ENCODE results near the gene BBC3. TPM values are rescaled to one million over a fixed set of nuclear protein-coding genes. Genes with fewer than 3 reads are reported as not detected.

The BBC3 gene
- total RNA-seq, 2 donors from 2014 or later, result 1.3 to 11.4 TPM

DNA sequence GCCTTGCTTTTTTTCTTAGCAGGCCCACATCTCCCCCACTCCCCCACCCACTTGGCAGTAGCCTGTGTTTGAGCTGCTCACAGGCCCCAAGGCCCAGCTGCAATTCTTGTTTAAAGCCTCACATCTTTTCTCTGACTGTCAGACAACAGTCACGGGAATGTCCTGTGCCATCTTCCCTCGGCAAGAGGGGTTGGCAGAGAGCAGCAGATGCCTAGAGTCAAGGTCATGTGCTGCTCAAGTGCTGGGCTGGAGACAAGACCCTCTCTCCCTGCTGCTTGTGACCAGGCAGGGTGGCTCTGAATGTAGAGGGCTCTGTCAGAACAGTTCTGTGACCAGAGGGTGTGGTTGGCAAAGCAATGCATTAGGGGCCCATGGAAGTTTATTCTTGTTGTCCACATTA lies 47.4 kb downstream of the BBC3 start:
- TF ChIP-seq, protein P1, sequence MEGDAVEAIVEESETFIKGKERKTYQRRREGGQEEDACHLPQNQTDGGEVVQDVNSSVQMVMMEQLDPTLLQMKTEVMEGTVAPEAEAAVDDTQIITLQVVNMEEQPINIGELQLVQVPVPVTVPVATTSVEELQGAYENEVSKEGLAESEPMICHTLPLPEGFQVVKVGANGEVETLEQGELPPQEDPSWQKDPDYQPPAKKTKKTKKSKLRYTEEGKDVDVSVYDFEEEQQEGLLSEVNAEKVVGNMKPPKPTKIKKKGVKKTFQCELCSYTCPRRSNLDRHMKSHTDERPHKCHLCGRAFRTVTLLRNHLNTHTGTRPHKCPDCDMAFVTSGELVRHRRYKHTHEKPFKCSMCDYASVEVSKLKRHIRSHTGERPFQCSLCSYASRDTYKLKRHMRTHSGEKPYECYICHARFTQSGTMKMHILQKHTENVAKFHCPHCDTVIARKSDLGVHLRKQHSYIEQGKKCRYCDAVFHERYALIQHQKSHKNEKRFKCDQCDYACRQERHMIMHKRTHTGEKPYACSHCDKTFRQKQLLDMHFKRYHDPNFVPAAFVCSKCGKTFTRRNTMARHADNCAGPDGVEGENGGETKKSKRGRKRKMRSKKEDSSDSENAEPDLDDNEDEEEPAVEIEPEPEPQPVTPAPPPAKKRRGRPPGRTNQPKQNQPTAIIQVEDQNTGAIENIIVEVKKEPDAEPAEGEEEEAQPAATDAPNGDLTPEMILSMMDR (IDR thresholded peaks at IDR 0.05), result no peak
- TF ChIP-seq POLR2A (IDR thresholded peaks at IDR 0.05), result no peak
- peaks cover 2% of the 10 kb centered on the region for H3K4me1 ChIP-seq
- H3K27me3 ChIP-seq, result no peaks in the 10 kb centered on the region
- WGBS, 2 donors, result 52 to 53% methylated on average over 2 of the region's 2 CpGs
- intact Hi-C loops (cut with DNase I), result no loop called here
- no peak overlapping the region for H3K4me3 ChIP-seq
- no peak overlapping the region for H3K27ac ChIP-seq
- no peaks in the 10 kb centered on the region for H3K36me3 ChIP-seq (replicated peaks in 1 of 2; ENCODE audit: insufficient read depth in 1 of 2, low read depth in 2 of 2)
- H3K9me3 ChIP-seq, result no peaks in the 10 kb centered on the region
- DNase-seq (no peak), ATAC-seq (no peak)

DNA sequence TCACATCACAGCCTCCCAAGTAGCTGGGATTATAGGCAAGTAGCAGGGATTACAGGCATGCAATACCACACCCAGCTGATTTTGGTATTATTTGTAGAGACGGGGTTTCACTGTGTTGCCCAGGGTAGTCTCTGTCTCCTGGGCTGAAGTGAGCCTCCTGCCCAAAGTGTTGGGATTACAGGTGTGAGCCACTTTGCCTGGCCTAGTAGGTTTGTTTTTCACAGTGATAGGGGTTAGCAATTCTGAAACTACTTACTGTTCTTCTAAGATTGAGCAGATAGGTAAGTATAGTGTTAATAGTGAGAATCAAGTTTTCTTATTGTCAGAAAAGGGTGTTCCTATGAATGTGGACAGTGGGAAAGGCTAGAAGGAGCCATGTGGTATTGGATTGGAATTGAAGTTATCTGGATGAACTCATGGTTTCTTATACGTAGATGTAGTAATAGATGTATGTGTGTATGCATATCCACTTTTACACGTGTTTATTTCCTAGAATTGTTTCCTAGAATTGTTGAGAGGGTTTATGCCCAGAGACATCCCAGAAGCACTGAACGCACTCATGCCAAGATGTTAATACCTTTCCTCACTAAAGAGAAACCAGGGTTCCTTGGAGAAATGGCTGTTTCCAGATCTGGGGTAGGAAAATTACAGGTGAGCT lies 51.2 kb downstream of the BBC3 start:
- Histone ChIP-seq H3K36me3 (replicated peaks in 1 of 2; ENCODE audit: insufficient read depth in 1 of 2, low read depth in 2 of 2) (no peaks in the 10 kb centered on the region), H3K27me3 (no peaks in the 10 kb centered on the region), H3K9me3 (no peaks in the 10 kb centered on the region), H3K27ac (no peak overlapping the region), H3K4me3 (no peak overlapping the region), H3K4me1 (no peaks in the 10 kb centered on the region)
- intact Hi-C loops (cut with DNase I), result no loop called here
- TF ChIP-seq POLR2A (IDR thresholded peaks at IDR 0.05), result no peak
- 78 to 87% methylated on average over 4 of the region's 4 CpGs for WGBS, 2 donors
- ATAC-seq (no peak), DNase-seq (no peak)

DNA sequence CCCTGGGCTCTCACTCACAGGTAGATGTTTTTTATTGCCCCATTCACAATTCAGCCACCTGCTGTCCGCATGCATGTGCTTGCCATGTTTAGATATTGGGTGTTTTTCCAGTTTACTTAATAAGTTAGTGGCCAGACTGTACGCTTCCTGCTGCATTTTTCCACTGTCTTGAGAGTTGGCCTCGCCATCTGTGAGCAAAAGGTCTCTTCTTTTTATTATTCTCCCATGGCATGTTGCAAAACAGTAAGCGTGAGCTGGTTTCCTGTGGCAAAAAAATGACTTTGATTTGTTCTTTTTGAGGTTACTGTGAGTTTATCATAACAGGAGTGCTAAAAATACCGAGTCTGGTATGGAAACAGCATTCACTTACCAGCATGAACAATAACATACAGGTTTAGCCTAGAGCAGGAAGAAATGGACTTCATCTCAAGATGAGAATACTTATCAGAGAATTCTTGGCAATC lies 54.3 kb downstream of the BBC3 start:
- no peak overlapping the region for H3K4me3 ChIP-seq
- DNase-seq (no peak), ATAC-seq (no peak)
- 59 to 73% methylated on average over 5 of the region's 5 CpGs for WGBS, 2 donors
- H3K9me3 ChIP-seq, result no peaks in the 10 kb centered on the region
- no peak overlapping the region for H3K27ac ChIP-seq
- peaks cover 0 to 3% of the 10 kb centered on the region in 2 donors for H3K36me3 ChIP-seq (replicated peaks in 1 of 2; ENCODE audit: insufficient read depth in 1 of 2, low read depth in 2 of 2)
- no peaks in the 10 kb centered on the region for H3K27me3 ChIP-seq
- intact Hi-C loops (cut with DNase I), result no loop called here
- H3K4me1 ChIP-seq, result no peaks in the 10 kb centered on the region
- TF ChIP-seq POLR2A (IDR thresholded peaks at IDR 0.05), result no peak
- TF ChIP-seq, protein P1 (IDR thresholded peaks at IDR 0.05), result no peak

DNA sequence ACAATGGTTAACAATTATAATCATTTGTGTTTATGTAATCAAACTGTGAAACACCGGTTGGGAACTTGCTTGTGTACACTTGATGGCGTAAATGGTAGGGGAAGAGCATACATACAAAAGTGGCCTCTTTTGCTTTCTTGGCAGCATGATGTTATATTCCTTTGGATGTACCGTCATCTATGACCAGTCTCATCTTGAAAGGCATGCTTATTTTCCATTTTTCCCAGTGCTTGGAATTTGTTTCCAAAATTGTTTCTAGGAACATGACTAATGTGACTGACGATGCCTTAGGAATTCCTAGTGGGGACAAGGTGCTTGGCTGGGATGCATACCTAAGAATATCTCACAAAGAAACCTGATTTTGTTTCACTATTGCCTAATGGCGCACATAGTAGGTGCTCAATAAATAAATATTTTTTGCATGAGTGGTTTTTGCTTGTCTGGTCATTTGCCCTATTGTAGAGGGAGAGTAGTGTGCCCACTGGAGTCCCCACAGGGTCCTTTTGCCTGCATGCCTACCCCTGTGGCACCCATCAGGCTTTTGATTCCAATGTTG lies 54.9 kb downstream of the BBC3 start:
- ATAC-seq, result no peak
- intact Hi-C loops (cut with DNase I), result no loop called here

DNA sequence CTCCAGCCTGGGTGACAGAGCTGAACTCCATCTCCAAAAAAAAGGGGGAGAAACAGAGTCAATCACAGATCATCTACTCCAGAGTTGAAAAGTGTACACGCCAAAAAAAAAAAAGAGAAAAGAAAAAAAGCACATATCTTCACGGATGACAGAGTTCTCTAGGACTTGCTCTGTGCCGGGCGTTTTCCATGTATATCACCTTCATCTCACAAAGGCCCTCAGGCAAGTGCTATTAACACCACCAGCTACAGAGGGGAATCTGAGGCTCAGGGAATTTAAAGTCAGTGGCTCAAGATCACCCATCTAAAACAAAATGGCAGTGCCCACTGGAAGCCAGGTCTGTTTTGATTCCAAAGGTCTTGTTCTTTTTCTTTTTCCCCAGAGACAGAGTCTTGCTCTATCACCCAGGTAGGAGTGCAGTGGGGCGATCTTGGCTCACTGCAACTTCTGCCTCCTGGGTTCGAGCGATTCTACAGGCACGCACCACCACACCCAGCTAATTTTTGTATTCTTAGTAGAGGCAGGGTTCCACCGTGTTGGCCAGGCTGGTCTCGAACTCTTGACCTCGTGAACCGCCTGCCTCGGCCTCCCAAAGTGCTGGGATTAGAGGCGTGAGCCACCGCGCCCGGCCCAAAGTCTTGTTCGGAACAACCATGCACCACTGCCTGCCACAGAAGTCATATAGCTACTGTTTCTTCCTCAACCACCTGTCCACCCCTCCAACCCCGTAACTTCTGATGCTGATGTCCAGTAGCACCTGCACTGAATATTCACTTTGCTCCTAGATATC lies 58.1 kb downstream of the BBC3 start:
- H3K27me3 ChIP-seq, result no peaks in the 10 kb centered on the region
- H3K4me3 ChIP-seq, result no peak overlapping the region
- H3K9me3 ChIP-seq, result no peaks in the 10 kb centered on the region
- ATAC-seq, result no peak
- DNase-seq, result no peak
- intact Hi-C loops (cut with DNase I), result no loop called here
- no peak overlapping the region for H3K27ac ChIP-seq
- H3K36me3 ChIP-seq (replicated peaks in 1 of 2; ENCODE audit: insufficient read depth in 1 of 2, low read depth in 2 of 2), result peaks cover 0 to 9% of the 10 kb centered on the region in 2 donors
- TF ChIP-seq POLR2A (IDR thresholded peaks at IDR 0.05), result no peak
- TF ChIP-seq, protein P1 (IDR thresholded peaks at IDR 0.05), result no peak
- 89 to 93% methylated on average over 19 of the region's 19 CpGs for WGBS, 2 donors
- no peaks in the 10 kb centered on the region for H3K4me1 ChIP-seq

More for the DNA sequence above, 54.9 kb downstream of the BBC3 start:
- Histone ChIP-seq H3K4me3 (no peak overlapping the region), H3K27me3 (no peaks in the 10 kb centered on the region), H3K4me1 (no peaks in the 10 kb centered on the region), H3K9me3 (no peaks in the 10 kb centered on the region), H3K27ac (no peak overlapping the region), H3K36me3 (replicated peaks in 1 of 2; ENCODE audit: insufficient read depth in 1 of 2, low read depth in 2 of 2) (peaks cover 0 to 6% of the 10 kb centered on the region in 2 donors)
- TF ChIP-seq POLR2A (IDR thresholded peaks at IDR 0.05), result no peak
- TF ChIP-seq, protein P1 (IDR thresholded peaks at IDR 0.05), result no peak
- DNase-seq, result no peak
- 79 to 80% methylated on average over 5 of the region's 5 CpGs for WGBS, 2 donors

Measured in body of pancreas (tissue), 4 donors.